GM19468 (cell line): ENCODE data around the gene RCC1.
"Not testable (repeated sequence)": the region's sequence is repeated elsewhere in the genome, so short reads cannot be mapped to it uniquely, and the experiment has no call there.

Experiments used
- ATAC-seq: cut with Tn5 transposase; IDR thresholded peaks from one replicate; pipeline ENCODE4 v1.9.1; 2021; ENCODE audit warnings: mild to moderate bottlenecking, moderate library complexity, moderate number of reproducible peaks; ENCODE audit not compliant: unreplicated experiment; ENCODE audit errors: extremely low read depth

The RCC1 gene

GRCh38 chr1:28510273-28510969, 4.6 kb downstream of the RCC1 start:
- ATAC-seq = no peak

GRCh38 chr1:28510970-28511440, 5.2 kb downstream of the RCC1 start:
- ATAC-seq = no peak

GRCh38 chr1:28512058-28512611, 6.3 kb downstream of the RCC1 start:
- ATAC-seq = no peak

- ATAC-seq = not testable (repeated sequence)
These were observed 8.6 kb downstream of the RCC1 start for GRCh38 chr1:28514445-28514933.

- no peak for ATAC-seq
These were observed 10.7 kb downstream of the RCC1 start for GRCh38 chr1:28516518-28516956.

DNA sequence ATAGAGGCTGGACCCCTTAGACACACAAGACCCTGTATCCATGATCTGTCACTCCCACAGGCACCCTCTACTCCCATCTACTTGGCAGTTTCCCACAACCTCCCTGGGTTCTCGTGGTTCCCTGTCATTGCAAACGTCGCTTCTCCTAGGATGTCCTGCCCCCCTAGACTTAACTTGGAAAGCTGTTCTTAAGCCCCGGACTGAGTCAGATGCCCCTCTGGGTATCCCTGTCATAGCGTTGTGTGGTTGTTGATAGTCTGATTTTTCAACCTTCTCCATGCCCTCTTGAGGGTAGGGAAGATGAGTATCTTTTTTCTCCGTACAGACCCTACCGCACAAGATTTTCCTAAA, 11.8 kb downstream of the RCC1 start:
- ATAC-seq = no peak

GRCh38 chr1:28518000-28518744, 12.3 kb downstream of the RCC1 start:
- ATAC-seq = peak; percentile 69

DNA sequence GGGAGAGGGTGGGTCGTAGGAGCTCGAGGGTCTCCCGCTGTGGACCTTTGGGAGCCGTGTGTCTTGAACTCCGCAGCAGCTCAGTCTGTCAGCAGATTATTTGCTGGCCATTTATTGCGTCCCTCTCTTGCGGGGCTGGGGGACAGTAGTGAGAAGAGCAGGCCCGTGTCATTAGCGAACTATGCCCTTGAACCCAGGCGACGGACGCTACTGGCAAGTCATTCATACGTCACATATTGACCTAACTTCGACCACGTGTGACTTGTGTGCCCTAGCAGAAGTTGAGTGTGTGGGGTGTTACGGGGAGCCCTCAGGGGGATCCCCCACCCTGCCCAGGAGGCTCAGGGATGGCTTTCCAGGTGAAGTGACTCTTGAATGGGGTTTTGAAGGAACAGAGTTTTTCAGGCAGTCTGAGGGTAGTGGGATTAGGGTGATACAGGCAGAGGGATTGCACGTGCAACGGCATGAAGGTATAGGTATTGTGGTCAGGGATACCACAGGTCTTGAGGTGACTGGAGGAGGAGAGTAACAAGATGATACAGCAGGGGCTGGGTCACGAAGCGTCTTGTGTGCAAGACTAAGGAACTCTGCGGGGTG, 13.0 kb downstream of the RCC1 start:
- ATAC-seq = no peak

GRCh38 chr1:28519946-28520725, 14.3 kb downstream of the RCC1 start:
- ATAC-seq = no peak

DNA sequence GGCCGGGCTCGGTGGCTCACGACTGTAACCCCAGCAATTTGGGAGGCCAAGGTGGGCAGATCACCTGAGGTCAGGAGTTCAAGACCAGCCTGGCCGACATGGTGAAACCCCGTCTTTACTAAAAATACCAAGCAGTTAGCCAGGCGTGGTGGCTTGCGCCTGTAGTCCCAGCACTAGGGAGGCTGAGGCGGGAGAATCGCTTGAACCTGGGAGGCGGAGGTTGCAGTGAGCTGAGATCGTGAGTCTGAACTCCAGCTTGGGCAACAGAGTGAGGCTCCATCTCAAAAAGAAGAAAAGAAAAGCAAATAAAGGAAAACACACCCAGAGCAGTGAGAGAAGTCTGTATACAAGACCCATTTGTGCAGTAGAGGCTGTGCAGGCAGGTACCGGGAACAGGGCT, 15.0 kb downstream of the RCC1 start:
- not testable (repeated sequence) for ATAC-seq

- no peak for ATAC-seq
These were observed 15.8 kb downstream of the RCC1 start for GRCh38 chr1:28521502-28522164.

DNA sequence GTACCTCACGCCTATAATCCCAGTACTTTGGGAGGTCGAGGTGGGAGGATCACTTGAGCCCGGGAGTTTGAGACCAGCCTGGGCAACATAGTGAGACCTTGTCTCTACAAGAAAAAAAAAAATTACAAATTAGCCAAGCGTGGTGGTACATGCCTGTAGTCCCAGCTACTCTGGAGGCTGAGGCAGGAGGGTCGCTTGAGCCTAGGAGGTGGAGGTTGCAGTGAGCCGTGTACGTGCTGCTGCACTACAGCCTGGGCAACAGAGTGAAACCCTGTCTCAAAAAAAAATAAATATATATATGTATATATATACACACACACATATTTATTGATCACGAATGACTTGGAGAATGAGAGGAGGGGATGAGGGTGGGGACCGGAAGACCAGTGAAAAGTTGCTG, 16.7 kb downstream of the RCC1 start:
- not testable (repeated sequence) for ATAC-seq

GRCh38 chr1:28525002-28525642, 19.3 kb downstream of the RCC1 start:
- not testable (repeated sequence) for ATAC-seq

GRCh38 chr1:28526886-28527285, 21.0 kb downstream of the RCC1 start:
- no peak for ATAC-seq

GRCh38 chr1:28530456-28530855, 24.6 kb downstream of the RCC1 start:
- ATAC-seq = no peak

- no peak for ATAC-seq
These were observed 28.8 kb downstream of the RCC1 start for GRCh38 chr1:28534671-28535070.

GRCh38 chr1:28535180-28535579, 29.3 kb downstream of the RCC1 start:
- ATAC-seq = no peak

DNA sequence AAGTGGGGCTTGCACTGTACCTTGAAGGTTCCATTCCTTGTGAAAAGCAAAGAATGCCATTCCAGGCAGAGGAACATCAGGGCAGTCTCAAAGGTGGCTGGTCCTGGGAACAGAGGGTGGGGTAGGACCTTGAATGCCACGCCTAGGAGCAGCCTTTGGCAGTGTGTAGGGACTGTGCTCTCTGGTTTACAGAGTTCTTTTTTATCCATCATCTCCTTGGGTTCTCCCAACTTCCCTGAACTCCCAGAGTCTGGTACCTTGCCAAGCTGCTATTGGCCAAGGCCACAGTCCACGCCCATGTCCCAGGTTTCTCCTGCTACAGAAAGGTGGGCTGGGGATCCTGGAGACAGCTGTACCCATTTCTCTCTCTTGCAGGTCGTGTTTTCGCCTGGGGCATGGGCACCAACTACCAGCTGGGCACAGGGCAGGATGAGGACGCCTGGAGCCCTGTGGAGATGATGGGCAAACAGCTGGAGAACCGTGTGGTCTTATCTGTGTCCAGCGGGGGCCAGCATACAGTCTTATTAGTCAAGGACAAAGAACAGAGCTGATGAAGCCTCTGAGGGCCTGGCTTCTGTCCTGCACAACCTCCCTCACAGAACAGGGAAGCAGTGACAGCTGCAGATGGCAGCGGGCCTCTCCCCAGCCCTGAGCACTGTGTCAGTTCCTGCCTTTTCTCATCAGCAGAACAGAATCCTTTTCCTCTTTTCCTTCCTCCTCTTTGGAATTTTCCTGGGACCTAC, 31.8 kb downstream of the RCC1 start:
- no peak for ATAC-seq
